Subcutaneous adipose tissue (tissue), 4 donors: ENCODE data around the gene PPP2CA. TPM values are rescaled to one million over a fixed set of nuclear protein-coding genes. Genes with fewer than 3 reads are reported as not detected.

ENCODE experiments used
- CTCF ChIP-seq: fragments of 450-650 bp; IDR thresholded peaks from one replicate; pipeline ENCODE4 v1.5.1; 2016; ENCODE audit warnings: low read depth, mild to moderate bottlenecking, control low read depth, antibody characterized with exemption, moderate library complexity
- total RNA-seq, 4 donors: library from RNA; depleted of rRNA; stranded (reverse); fragments of >200 nt; gene quantifications; one replicate each; pipeline ENCODE4 v1.1.0, GENCODE V29; 2016

PPP2CA gene
- total RNA-seq, 4 donors from 2014 or later: 63.6 to 133 (median 111) TPM

- TF ChIP-seq CTCF: no peak
These were observed 21.8 kb upstream of the PPP2CA start for GRCh38 chr5:134247428-134248224.

GRCh38 chr5:134246771-134247427 is 21.0 kb upstream of the PPP2CA start:
- no peak for TF ChIP-seq CTCF

GRCh38 chr5:134245692-134246091 is 19.8 kb upstream of the PPP2CA start:
- no peak for TF ChIP-seq CTCF

GRCh38 chr5:134245101-134245604 is 19.3 kb upstream of the PPP2CA start:
- TF ChIP-seq CTCF: no peak

- no peak for TF ChIP-seq CTCF
These were observed 16.3 kb upstream of the PPP2CA start for GRCh38 chr5:134242146-134242545.

- TF ChIP-seq CTCF: no peak
These were observed 14.6 kb upstream of the PPP2CA start for GRCh38 chr5:134240421-134240962.

- TF ChIP-seq CTCF: no peak
These were observed 10.9 kb upstream of the PPP2CA start for GRCh38 chr5:134236820-134237219.
